Heart left ventricle (tissue), 16 donors: ENCODE data around the gene UQCC5. TPM values are rescaled to one million over a fixed set of nuclear protein-coding genes. Genes with fewer than 3 reads are reported as not detected.

Experiments
- ATAC-seq, 4 donors: fragments of 200-7000 bp; cut with Tn5 transposase; one replicate each; pipeline ENCODE4 v1.9.1; 2020 to 2022; ENCODE audit warnings: moderate library complexity in 4 of 4, mild to moderate bottlenecking in 3 of 4, moderate number of reproducible peaks in 1 of 4
- DNase-seq, 5 donors: peaks; one replicate each; pipeline ENCODE4 v3.0.0-alpha.2; 2020
- H3K27ac ChIP-seq, 12 donors: fragments of 200-600 bp; sonication (generic) in 4 of 12; one replicate each; pipeline versions ENCODE4 v1.5.0 to v1.8.0; 2016 to 2022; ENCODE audit warnings: mild to moderate bottlenecking in 2 of 12
- H3K27me3 ChIP-seq, 9 donors: fragments of 200-600 bp; sonication (generic) in 2 of 9; one replicate each; pipeline versions ENCODE4 v1.5.1 to v1.8.0; 2016 to 2022; ENCODE audit warnings: mild to moderate bottlenecking in 3 of 9
- H3K36me3 ChIP-seq, 9 donors: fragments of 200-600 bp; sonication (generic) in 2 of 9; one replicate each; pipeline versions ENCODE4 v1.5.0 to v1.8.0; 2018 to 2022; ENCODE audit warnings: mild to moderate bottlenecking in 2 of 9
- H3K4me1 ChIP-seq, 12 donors: fragments of 200-600 bp; sonication (generic) in 4 of 12; one replicate each; pipeline versions ENCODE4 v1.5.0 to v1.8.0; 2016 to 2022; ENCODE audit warnings: mild to moderate bottlenecking in 3 of 12
- H3K4me3 ChIP-seq, 12 donors: fragments of 200-600 bp; sonication (generic) in 4 of 12; one replicate each; pipeline versions ENCODE4 v1.5.0 to v1.8.0; 2017 to 2022; ENCODE audit warnings: mild to moderate bottlenecking in 9 of 12, moderate library complexity in 4 of 12
- H3K9me3 ChIP-seq, 12 donors: fragments of 200-600 bp; sonication (generic) in 4 of 12; one replicate each; pipeline versions ENCODE4 v1.5.0 to v1.8.0; 2016 to 2022; ENCODE audit warnings: mild to moderate bottlenecking in 1 of 12
- CTCF ChIP-seq, 12 donors: fragments of 200-600 bp; sonication (generic) in 4 of 12; IDR thresholded peaks; one replicate each; pipeline versions ENCODE4 v1.5.0 to v1.8.0; 2018 to 2022; ENCODE audit warnings: antibody characterized with exemption in 12 of 12, mild to moderate bottlenecking in 5 of 12
- POLR2A ChIP-seq, 2 donors: fragments of 450-650 bp; IDR thresholded peaks; one replicate each; pipeline ENCODE4 v1.6.1; 2017; ENCODE audit warnings: antibody characterized with exemption in 2 of 2, mild to moderate bottlenecking in 2 of 2, moderate library complexity in 2 of 2
- WGBS, 4 donors: extraction: QIAGEN DNeasy Blood & Tissue Kit in 2 of 4; methylation state at CpG; one replicate each; pipeline versions ENCODE4 v1.1.5 to v1.1.7; 2013 to 2018; 5-methylcytosine and 5-hydroxymethylcytosine counted together
- intact Hi-C, 10 donors: fragments of 100-400 bp; cut with DNase I; formaldehyde crosslinking; loops; one replicate each; pipeline versions ENCODE4 v1.11.1 to v1.14.2; 2022
- polyA plus RNA-seq, 2 donors: library from polyadenylated mRNA; stranded (reverse); fragments of 200-250 nt; gene quantifications; one replicate each; pipeline ENCODE4 v1.2.3, GENCODE V29; 2013
- total RNA-seq, 9 donors: library from RNA; depleted of rRNA in 2 of 9; stranded (reverse); fragments of >200 nt in 2 of 9; fragmentation: NEBNext Ultra II Directional in 3 of 9; extraction: Animal tissue kit (Norgen Biotek cat#: 25700) in 3 of 9; gene quantifications; one replicate each; pipeline versions ENCODE4 v1.1.0 to v1.2.4, GENCODE V29; 2016 to 2023
- donor health status: ischemic (EF 13 %, LVEDD 7.1; RV severe dilation, severe dysfunction).
- donor health status: healthy with polysubstance abuse.
- donor health status: DM: no; HTN: yes; CAD: no.
- donor health status: DM: no; HTN: no; CAD: no.
- donor health status: ischemic (EF 25% LVEDD 6.9; RV normal size, moderate dysfunction).
- donor health status: ischemic (EF 25% LVEDD 5.7; RV mildly dilated, moderate dysfunction).
- donor health status: healthy.
- donor health status: DM: yes; HTN: yes; CAD: no.
- donor health status: ischemic (EF 35%, LVEDD 5.7; RV mildly dilated, moderate dysfunction).
- donor health status: nonischemic (EF 11% LVEDD 7.7; RV severe dilation, severe dysfunction).
- donor health status: DM: yes; HTN: yes; CAD: no.
- donor health status: PGD.
- donor health status: ischemic (EF 29% LVEDD 5.4; RV normal size, mild dysfunction).
- donor health status: nonischemic (EF 23%, LVEDD 6.1; RV moderate dilation, normal function).

UQCC5 gene
- total and polyA plus RNA-seq, 11 donors = 2.0 to 113 (median 59.2) TPM

- intact Hi-C loops = loop anchor here in 2 of 10 donors (2.0 to 5.0 kb wide), 2 partner anchors 36 to 40 kb away; no protein-coding TSS in a partner anchor
- TF ChIP-seq CTCF (IDR thresholded peaks at IDR 0.05) (no peak), POLR2A (IDR thresholded peaks at IDR 0.05) (no peak)
- peak overlapping the region in 1 of 12 donors; percentile 2 for H3K4me3 ChIP-seq
- no peaks in the 10 kb centered on the region for H3K9me3 ChIP-seq
- H3K36me3 ChIP-seq = peaks cover 0 to 77% (median 71%) of the 10 kb centered on the region in 9 donors
- peak overlapping the region; percentile 31 to 87 (median 75) for H3K27ac ChIP-seq
- peak; percentile 27 to 78 (median 53) for ATAC-seq
- 59 to 67% (median 63%) methylated on average over 15 to 23 of the region's 23 CpGs for WGBS, 4 donors
- DNase-seq = peak; percentile 63 to 80 (median 65)
- no peaks in the 10 kb centered on the region for H3K27me3 ChIP-seq
- H3K4me1 ChIP-seq = peaks cover 3 to 71% (median 36%) of the 10 kb centered on the region in 12 donors
Observed at GRCh38 chr3:52490939-52491526, 45.4 kb upstream of the UQCC5 start.

- intact Hi-C loops = loop anchor here in 1 of 10 donors (5.0 kb wide), 1 partner anchor 35 kb away; no protein-coding TSS in a partner anchor
- Histone ChIP-seq H3K27me3 (no peaks in the 10 kb centered on the region), H3K9me3 (no peaks in the 10 kb centered on the region), H3K27ac (peak overlapping the region in 1 of 12 donors; percentile 87), H3K4me3 (no peak overlapping the region), H3K36me3 (peaks cover 0 to 68% (median 61%) of the 10 kb centered on the region in 9 donors), H3K4me1 (peaks cover 3 to 76% (median 38%) of the 10 kb centered on the region in 12 donors)
- 86 to 94% (median 93%) methylated on average over 16 to 21 of the region's 21 CpGs for WGBS, 4 donors
- ATAC-seq = no peak
- TF ChIP-seq POLR2A (IDR thresholded peaks at IDR 0.05) (no peak), CTCF (IDR thresholded peaks at IDR 0.05) (no peak)
- DNase-seq = no peak
Observed at GRCh38 chr3:52492059-52492458, 44.3 kb upstream of the UQCC5 start.

GRCh38 chr3:52493232-52494017 is 43.0 kb upstream of the UQCC5 start:
- DNase-seq (no peak), ATAC-seq (no peak)
- no peak overlapping the region for H3K4me3 ChIP-seq
- peaks cover 0 to 59% (median 47%) of the 10 kb centered on the region in 9 donors for H3K36me3 ChIP-seq
- 86 to 96% (median 95%) methylated on average over 7 of the region's 7 CpGs for WGBS, 4 donors
- peaks cover 3 to 90% (median 38%) of the 10 kb centered on the region in 12 donors for H3K4me1 ChIP-seq
- TF ChIP-seq CTCF (IDR thresholded peaks at IDR 0.05) (no peak), POLR2A (IDR thresholded peaks at IDR 0.05) (no peak)
- H3K27ac ChIP-seq = no peak overlapping the region
- H3K9me3 ChIP-seq = no peaks in the 10 kb centered on the region
- intact Hi-C loops = loop anchor here in 1 of 10 donors (5.0 kb wide), 1 partner anchor 34 kb away; no protein-coding TSS in a partner anchor
- no peaks in the 10 kb centered on the region for H3K27me3 ChIP-seq

- 75 to 89% (median 82%) methylated on average over 7 of the region's 7 CpGs for WGBS, 4 donors
- Histone ChIP-seq H3K27ac (peak overlapping the region in 10 of 12 donors; percentile 65 to 94 (median 82)), H3K27me3 (no peaks in the 10 kb centered on the region), H3K9me3 (no peaks in the 10 kb centered on the region), H3K4me1 (peaks cover 3 to 96% (median 35%) of the 10 kb centered on the region in 12 donors), H3K36me3 (peaks cover 0 to 49% (median 37%) of the 10 kb centered on the region in 9 donors), H3K4me3 (peak overlapping the region in 4 of 12 donors; percentile 47 to 72 (median 60))
- intact Hi-C loops = loop anchor here in 1 of 10 donors (5.0 kb wide), 1 partner anchor 33 kb away; no protein-coding TSS in a partner anchor
- DNase-seq (no peak), ATAC-seq (no peak)
- TF ChIP-seq CTCF (IDR thresholded peaks at IDR 0.05) (no peak), POLR2A (IDR thresholded peaks at IDR 0.05) (no peak)
Observed at GRCh38 chr3:52494445-52494844, 42.0 kb upstream of the UQCC5 start.
